LNCAP (cell line): ENCODE measurements around the gene ZNF507.

Experiments
- TF ChIP-seq, protein P1 (sequence below): fragments of 450-650 bp; IDR thresholded peaks from 2 replicates; pipeline ENCODE4 v1.5.1; 2017; ENCODE audit warnings: mild to moderate bottlenecking

ZNF507 gene

DNA sequence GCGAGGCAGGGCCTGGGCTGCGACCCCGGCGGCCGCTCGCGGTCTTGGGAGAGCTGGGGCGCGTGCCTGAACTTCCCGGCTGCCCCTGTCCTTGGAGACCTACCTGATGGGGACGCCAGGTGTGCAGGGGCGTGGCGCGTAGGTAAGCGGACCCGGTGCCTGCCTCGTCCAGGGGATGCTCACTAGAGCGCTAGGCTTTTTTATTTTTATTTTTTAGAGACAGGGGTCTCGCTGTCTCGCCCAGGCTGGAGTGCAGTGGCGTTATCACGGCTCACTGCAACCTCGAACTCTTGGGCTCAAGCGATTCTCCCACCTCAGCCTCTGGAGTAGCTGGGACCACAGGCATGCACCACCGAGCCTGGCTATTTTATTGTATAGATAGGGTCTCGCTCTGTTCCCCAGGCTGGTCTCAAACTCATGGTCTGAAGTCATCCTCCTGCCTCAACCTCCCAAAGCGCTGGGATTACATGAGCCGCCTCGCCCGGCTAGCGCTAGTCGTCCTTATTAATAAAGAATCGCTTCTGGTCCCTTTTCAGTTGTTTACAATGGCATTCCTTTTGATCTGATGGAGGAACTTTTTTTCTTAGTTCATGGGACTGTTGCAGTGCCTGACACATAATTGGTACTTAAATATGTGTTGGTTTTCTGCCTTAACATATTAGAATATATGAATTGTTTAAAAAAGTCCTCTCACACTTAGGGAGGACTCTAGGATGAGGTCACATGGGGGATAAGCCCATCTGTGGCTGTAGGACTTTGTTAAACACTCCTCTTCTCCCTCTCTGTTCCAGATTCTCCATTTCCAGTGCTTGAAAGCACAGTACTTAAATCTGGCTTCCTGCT lies 61.0 kb downstream of the ZNF507 start:
- TF ChIP-seq, protein P1, sequence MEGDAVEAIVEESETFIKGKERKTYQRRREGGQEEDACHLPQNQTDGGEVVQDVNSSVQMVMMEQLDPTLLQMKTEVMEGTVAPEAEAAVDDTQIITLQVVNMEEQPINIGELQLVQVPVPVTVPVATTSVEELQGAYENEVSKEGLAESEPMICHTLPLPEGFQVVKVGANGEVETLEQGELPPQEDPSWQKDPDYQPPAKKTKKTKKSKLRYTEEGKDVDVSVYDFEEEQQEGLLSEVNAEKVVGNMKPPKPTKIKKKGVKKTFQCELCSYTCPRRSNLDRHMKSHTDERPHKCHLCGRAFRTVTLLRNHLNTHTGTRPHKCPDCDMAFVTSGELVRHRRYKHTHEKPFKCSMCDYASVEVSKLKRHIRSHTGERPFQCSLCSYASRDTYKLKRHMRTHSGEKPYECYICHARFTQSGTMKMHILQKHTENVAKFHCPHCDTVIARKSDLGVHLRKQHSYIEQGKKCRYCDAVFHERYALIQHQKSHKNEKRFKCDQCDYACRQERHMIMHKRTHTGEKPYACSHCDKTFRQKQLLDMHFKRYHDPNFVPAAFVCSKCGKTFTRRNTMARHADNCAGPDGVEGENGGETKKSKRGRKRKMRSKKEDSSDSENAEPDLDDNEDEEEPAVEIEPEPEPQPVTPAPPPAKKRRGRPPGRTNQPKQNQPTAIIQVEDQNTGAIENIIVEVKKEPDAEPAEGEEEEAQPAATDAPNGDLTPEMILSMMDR: no peak

DNA sequence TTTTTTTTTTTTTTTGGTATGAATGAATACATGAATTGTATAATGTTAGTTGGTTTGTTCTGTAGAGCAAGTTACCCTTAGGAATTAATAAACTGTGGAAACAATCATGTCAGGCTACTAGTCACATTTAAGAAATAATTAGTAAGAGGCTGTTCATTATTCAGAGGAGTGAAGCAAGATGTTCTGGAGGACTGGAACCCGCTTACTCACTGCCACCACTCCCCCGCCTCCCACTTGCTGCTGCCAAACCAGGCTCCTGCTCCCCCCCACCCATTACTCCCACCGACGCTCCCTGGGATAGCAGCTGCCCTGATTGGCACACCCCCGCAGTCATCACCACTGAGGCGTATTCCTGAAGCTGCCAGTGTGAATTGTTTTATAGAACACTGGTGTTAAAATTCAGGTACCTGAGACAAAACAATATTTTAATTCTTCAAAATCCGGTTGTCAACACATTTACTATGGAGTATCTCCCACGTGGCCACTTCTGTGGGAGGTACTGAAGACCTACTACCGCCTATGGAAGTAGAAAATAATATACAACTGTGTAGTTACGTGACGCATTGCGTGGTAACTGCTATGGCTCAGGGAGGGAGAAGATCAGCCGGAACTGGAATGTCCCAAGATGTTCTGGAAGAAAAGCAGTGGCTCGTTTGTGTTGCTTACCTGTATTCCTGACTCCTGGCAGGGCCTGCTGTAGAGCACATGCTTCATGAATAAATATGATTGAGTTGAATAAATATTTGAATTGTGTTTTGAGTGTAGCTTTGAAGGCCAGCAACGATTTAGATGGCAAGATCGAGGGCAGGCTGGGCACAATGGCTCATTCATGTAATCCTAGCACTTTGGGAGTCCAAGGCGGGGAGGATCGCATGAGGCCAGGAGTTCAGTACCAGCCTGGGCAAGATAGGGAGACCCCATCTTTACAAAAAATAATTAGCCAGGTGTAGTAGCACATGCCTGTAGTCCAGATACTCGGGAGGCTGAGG lies 61.9 kb downstream of the ZNF507 start:
- TF ChIP-seq, protein P1: no peak

DNA sequence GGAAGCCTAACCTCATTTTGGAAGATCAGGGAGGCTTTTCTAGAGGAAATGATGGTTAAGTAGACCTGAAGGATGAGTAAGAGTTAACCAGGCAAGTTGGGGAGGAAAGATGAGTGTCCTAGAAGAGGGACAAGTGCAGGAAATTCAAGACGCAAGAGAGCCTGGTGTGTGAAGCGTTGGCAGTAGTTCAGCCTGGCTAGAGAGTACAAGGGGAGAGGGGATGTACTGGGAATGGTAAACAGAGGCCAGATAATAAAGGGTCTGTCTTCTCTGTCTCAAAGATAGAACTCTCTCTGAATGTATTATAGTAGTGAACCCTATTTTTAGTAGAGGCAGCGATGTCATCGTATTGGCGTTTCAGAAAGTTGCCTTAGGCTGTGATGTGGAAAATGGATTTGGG lies 69.8 kb downstream of the ZNF507 start:
- TF ChIP-seq, protein P1: no peak

GRCh38 chr19:32415669-32416068 lies 70.3 kb downstream of the ZNF507 start:
- TF ChIP-seq, protein P1: no peak

- TF ChIP-seq, protein P1: no peak
These were observed 71.5 kb downstream of the ZNF507 start for GRCh38 chr19:32416749-32417456.

- TF ChIP-seq, protein P1: no peak
These were observed 72.7 kb downstream of the ZNF507 start for GRCh38 chr19:32418155-32418554.
